Heart left ventricle (tissue), 13 donors: ENCODE data around the gene MUC2.

Experiments
- CTCF ChIP-seq, 12 donors: fragments of 200-600 bp; sonication (generic) in 4 of 12; IDR thresholded peaks; one replicate each; pipeline versions ENCODE4 v1.5.0 to v1.8.0; 2018 to 2022; ENCODE audit warnings: antibody characterized with exemption in 12 of 12, mild to moderate bottlenecking in 5 of 12
- POLR2A ChIP-seq, 2 donors: fragments of 450-650 bp; IDR thresholded peaks; one replicate each; pipeline ENCODE4 v1.6.1; 2017; ENCODE audit warnings: antibody characterized with exemption in 2 of 2, mild to moderate bottlenecking in 2 of 2, moderate library complexity in 2 of 2
- donor health status: ischemic (EF 13 %, LVEDD 7.1; RV severe dilation, severe dysfunction).
- donor health status: DM: no; HTN: yes; CAD: no.
- donor health status: DM: no; HTN: no; CAD: no.
- donor health status: ischemic (EF 25% LVEDD 6.9; RV normal size, moderate dysfunction).
- donor health status: ischemic (EF 25% LVEDD 5.7; RV mildly dilated, moderate dysfunction).
- donor health status: ischemic (EF 35%, LVEDD 5.7; RV mildly dilated, moderate dysfunction).
- donor health status: nonischemic (EF 11% LVEDD 7.7; RV severe dilation, severe dysfunction).
- donor health status: DM: yes; HTN: yes; CAD: no.
- donor health status: PGD.
- donor health status: ischemic (EF 29% LVEDD 5.4; RV normal size, mild dysfunction).
- donor health status: nonischemic (EF 23%, LVEDD 6.1; RV moderate dilation, normal function).

- TF ChIP-seq CTCF (IDR thresholded peaks at IDR 0.05) (no peak), POLR2A (IDR thresholded peaks at IDR 0.05) (no peak)
Observed at GRCh38 chr11:1088927-1089737, 14.5 kb downstream of the MUC2 start.
